ENCODE data around the gene TAB2. TPM values are rescaled to one million over a fixed set of nuclear protein-coding genes. Genes with fewer than 3 reads are reported as not detected.

The TAB2 gene
- total and polyA plus RNA-seq, 2 donors (not counting 3 experiments of a cell fraction or from before 2014, with no cell fraction given), result 26.0 to 37.4 TPM

GRCh38 chr6:149384464-149384863 lies 67.0 kb downstream of the TAB2 start:
- DNase-seq (ENCODE audit: low read depth, low spot score), result no peak
- no peak for TF ChIP-seq JUN (IDR thresholded peaks at IDR 0.05; ENCODE audit: borderline replicate concordance, insufficient read depth, insufficient read length, low read depth)
- no peak for TF ChIP-seq EZH2 (IDR thresholded peaks at IDR 0.05; ENCODE audit: borderline replicate concordance, low read depth, low read length, severe bottlenecking)
- TF ChIP-seq POLR2A (IDR thresholded peaks at IDR 0.05; ENCODE audit: low read depth, low read length), result no peak
- TF ChIP-seq POLR2AphosphoS5 (IDR thresholded peaks at IDR 0.05; ENCODE audit: insufficient read depth, low read depth, low read length), result no peak
- TF ChIP-seq CTCF (IDR thresholded peaks at IDR 0.05; ENCODE audit: extremely low read depth in 1 of 2, insufficient read depth in 1 of 2, low read depth in 1 of 2, low read length in 2 of 2), result no peak
- no peak for TF ChIP-seq MYC (IDR thresholded peaks at IDR 0.05; ENCODE audit: low read depth, low read length)
- TF ChIP-seq MAX (IDR thresholded peaks at IDR 0.05; ENCODE audit: insufficient read depth, insufficient read length), result no peak
- no peak for TF ChIP-seq FOS (IDR thresholded peaks at IDR 0.05; ENCODE audit: borderline replicate concordance, insufficient read depth, low read length)
- TF ChIP-seq GATA2 (IDR thresholded peaks at IDR 0.05; ENCODE audit: insufficient read depth, insufficient read length, low read depth, low read length), result no peak
- ChIA-PET CTCF (no interaction called here), POLR2A (no interaction called here)
- peaks cover 22% of the 10 kb centered on the region for H3K79me2 ChIP-seq (ENCODE audit: control insufficient read depth, insufficient read depth, low read length)
- no peaks in the 10 kb centered on the region for H3K4me1 ChIP-seq (ENCODE audit: control insufficient read depth, extremely low read depth, insufficient read depth, low read length)
- H3K27me3 ChIP-seq (ENCODE audit: control insufficient read depth in 2 of 2, insufficient read depth in 2 of 2, low read length in 2 of 2), result no peaks in the 10 kb centered on the region
- peaks cover 2% of the 10 kb centered on the region for H4K20me1 ChIP-seq (replicated peaks; ENCODE audit: control insufficient read depth, extremely low read depth, insufficient read depth, low read length)
- H3K9me1 ChIP-seq (replicated peaks; ENCODE audit: control insufficient read depth, extremely low read depth, insufficient read depth, low read length), result no peaks in the 10 kb centered on the region
- dilution Hi-C loops (cut with MboI; ENCODE audit: extremely low pct_ligation_motif_present, low sequenced_read_pairs) (no loop called here), intact Hi-C loops (cut with micrococcal nuclease) (no loop called here)
- H3K9me3 ChIP-seq (replicated peaks; ENCODE audit: control insufficient read depth, insufficient read depth, low read length), result no peaks in the 10 kb centered on the region
- no TSS peak for BruUV-seq (replicated peaks)
- no peak overlapping the region for H2AFZ ChIP-seq (ENCODE audit: low read depth, low read length)
- no peak overlapping the region for H3K4me3 ChIP-seq (replicated peaks in 1 of 3; ENCODE audit: insufficient read depth in 1 of 3, low read depth in 1 of 3, low read length in 3 of 3)
- H3K36me3 ChIP-seq (ENCODE audit: control insufficient read depth in 2 of 2, extremely low read depth in 1 of 2, insufficient read depth in 2 of 2, low read length in 2 of 2), result peaks cover 3% of the 10 kb centered on the region in 2 experiments
- FAIRE-seq, result no peak
- no peak overlapping the region for H3K4me2 ChIP-seq (ENCODE audit: insufficient read depth, low read length)
- no peak overlapping the region for H3K9ac ChIP-seq (replicated peaks; ENCODE audit: extremely low read depth, insufficient read depth, low read length)
- H3K27ac ChIP-seq (ENCODE audit: insufficient read depth, low read depth, low read length), result no peak overlapping the region

Data from endothelial cell of umbilical vein (primary cell).